ENCODE results near the gene VAMP5. TPM values are rescaled to one million over a fixed set of nuclear protein-coding genes. Genes with fewer than 3 reads are reported as not detected.

The VAMP5 gene
- total RNA-seq, 1 experiment from 2014 or later = 1.9 TPM

DNA sequence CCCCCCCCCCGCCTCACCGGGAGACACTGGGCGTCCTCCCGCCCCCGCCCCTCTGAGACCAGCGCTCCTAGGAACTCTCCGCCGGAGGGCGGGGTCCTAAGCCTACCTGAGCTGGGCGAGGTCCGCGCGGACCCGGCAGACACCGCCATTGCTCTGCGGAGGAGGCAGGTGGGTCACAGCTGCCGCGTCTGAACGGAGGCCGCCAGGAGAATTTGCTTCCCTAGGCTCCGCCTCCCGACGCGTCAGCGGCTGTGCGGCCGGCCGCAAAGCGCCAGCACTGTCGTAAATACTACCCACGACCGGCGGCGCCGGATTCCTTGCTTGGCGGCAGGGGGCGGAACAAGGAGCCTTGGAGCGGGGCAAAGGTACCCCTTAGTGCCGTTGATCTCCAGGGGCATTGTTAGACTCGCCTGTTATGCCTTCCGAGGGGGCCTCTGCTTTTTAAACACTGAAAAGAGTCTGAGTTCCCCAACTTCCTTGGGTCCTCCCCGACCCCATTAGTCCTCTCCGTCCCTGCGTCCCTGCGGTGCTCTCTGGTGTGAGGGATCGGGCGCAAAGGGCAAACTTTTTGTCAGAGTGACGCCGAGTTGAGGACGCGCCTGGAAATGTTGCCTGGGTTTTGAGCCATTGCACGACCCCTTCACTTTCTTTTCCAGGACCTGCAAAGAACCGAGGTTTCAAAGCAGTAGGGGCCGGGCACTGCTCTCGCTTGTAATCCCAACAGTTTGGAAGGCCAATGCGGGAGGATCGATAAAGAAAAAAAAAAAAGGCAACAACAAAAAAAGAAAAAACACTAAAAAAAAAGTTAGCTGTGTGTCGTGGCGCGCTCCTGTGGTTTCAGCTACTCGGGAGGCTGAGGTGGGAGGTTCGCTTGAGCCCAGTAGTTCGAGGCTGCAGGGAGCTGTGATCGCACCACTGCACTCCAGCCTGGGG is 22.7 kb upstream of the VAMP5 start, which contains the start of gene GGCX (continued):
- TF ChIP-seq, protein P1, sequence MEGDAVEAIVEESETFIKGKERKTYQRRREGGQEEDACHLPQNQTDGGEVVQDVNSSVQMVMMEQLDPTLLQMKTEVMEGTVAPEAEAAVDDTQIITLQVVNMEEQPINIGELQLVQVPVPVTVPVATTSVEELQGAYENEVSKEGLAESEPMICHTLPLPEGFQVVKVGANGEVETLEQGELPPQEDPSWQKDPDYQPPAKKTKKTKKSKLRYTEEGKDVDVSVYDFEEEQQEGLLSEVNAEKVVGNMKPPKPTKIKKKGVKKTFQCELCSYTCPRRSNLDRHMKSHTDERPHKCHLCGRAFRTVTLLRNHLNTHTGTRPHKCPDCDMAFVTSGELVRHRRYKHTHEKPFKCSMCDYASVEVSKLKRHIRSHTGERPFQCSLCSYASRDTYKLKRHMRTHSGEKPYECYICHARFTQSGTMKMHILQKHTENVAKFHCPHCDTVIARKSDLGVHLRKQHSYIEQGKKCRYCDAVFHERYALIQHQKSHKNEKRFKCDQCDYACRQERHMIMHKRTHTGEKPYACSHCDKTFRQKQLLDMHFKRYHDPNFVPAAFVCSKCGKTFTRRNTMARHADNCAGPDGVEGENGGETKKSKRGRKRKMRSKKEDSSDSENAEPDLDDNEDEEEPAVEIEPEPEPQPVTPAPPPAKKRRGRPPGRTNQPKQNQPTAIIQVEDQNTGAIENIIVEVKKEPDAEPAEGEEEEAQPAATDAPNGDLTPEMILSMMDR (IDR thresholded peaks at IDR 0.05 in 2 of 3, conservative IDR thresholded peaks at IDR 0.05 in 1 of 3; ENCODE audit: borderline replicate concordance in 1 of 3, insufficient read depth in 1 of 3, low read depth in 2 of 3, low read length in 2 of 3) = no peak
- peak; percentile 96 for TF ChIP-seq POLR2A (IDR thresholded peaks at IDR 0.05; ENCODE audit: borderline replicate concordance, extremely low read depth, insufficient read depth, insufficient read length)
- no peak for TF ChIP-seq FOSL1 (IDR thresholded peaks at IDR 0.05; ENCODE audit: low read depth)

DNA sequence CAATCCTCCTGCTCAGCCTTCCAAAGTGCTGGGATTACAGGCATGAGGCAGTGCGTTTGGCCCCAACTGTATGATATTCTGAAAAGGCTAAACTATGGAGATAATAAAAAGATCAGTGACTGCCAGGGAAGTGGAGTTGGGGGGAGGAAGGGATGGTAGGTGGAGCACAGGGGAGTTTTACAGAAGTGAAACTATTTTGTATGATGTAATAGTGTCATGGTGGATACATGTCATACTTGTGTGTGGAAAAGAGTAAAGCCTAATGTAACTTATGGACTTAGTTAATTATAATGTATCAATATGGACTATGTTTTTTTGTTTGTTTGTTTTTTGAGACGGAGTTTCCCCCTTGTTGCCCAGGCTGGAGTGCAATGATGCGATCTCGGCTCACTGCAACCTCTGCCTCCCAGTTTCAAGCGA is 20.1 kb upstream of the VAMP5 start:
- RAD21 ChIA-PET (ENCODE audit: low non-redundant PET in 1 of 2, low total read pairs in 2 of 2, uncharacterized antibody in 2 of 2, unreplicated experiment in 2 of 2) = interaction anchor here in 1 of 2 experiments (1.1 kb wide), 1 partner anchor 13 kb away, joined by 4 read pairs; the partner anchor contains the start of gene VAMP8
- Histone ChIP-seq H3K9me2 (ENCODE audit: insufficient read depth) (no peaks in the 10 kb centered on the region), H3K4me3 (replicated peaks in 1 of 2; ENCODE audit: low read depth in 1 of 2, low read length in 2 of 2) (no peak overlapping the region), H2AFZ (ENCODE audit: low read depth, low read length, poor library complexity, severe bottlenecking) (no peak overlapping the region), H3K9ac (ENCODE audit: low read length) (no peak overlapping the region), H3K36me3 (ENCODE audit: control insufficient read depth in 1 of 2, insufficient read depth in 2 of 2, low read length in 2 of 2) (no peaks in the 10 kb centered on the region), H3K4me2 (ENCODE audit: low read length) (no peak overlapping the region), H3K9me3 (ENCODE audit: control insufficient read depth in 1 of 2, insufficient read depth in 1 of 2, low read depth in 1 of 2, low read length in 2 of 2) (no peaks in the 10 kb centered on the region), H3K27ac (ENCODE audit: low read depth, low read length) (no peak overlapping the region), H3K27me3 (ENCODE audit: insufficient read depth, low read length) (no peaks in the 10 kb centered on the region), H4K20me1 (ENCODE audit: insufficient read depth) (no peaks in the 10 kb centered on the region), H3K4me1 (ENCODE audit: control insufficient read depth in 1 of 2, insufficient read depth in 2 of 2, low read length in 2 of 2) (peaks cover 2 to 15% of the 10 kb centered on the region in 2 experiments; a peak in 3 of 4 replicates), H3K79me2 (ENCODE audit: insufficient read depth, low read length) (peaks cover 16% of the 10 kb centered on the region)
- no TSS peak for BruUV-seq (replicated peaks)
- POLR2A ChIA-PET = no interaction called here
- CTCF ChIA-PET = no interaction called here
- DNase-seq (ENCODE audit: low read depth, low spot score) (no peak), ATAC-seq (no peak)
- intact Hi-C loops (cut with micrococcal nuclease) = no loop called here
- TF ChIP-seq EZH2 (IDR thresholded peaks at IDR 0.05) (no peak), ZFX (IDR thresholded peaks at IDR 0.05) (no peak), SP1 (IDR thresholded peaks at IDR 0.05; ENCODE audit: low read depth) (no peak), TCF7L2 (IDR thresholded peaks at IDR 0.05; ENCODE audit: borderline replicate concordance, extremely low read depth, insufficient read depth, insufficient read length) (no peak), EZH2phosphoT487 (IDR thresholded peaks at IDR 0.05; ENCODE audit: borderline replicate concordance) (no peak), JUND (IDR thresholded peaks at IDR 0.05) (no peak), ZNF274 (IDR thresholded peaks at IDR 0.05; ENCODE audit: low read depth, low read length) (no peak), ELF1 (IDR thresholded peaks at IDR 0.05; ENCODE audit: borderline replicate concordance, low read depth) (no peak), POLR2AphosphoS5 (IDR thresholded peaks at IDR 0.05; ENCODE audit: low read depth, low read length) (no peak), SRF (IDR thresholded peaks at IDR 0.05; ENCODE audit: low read depth) (no peak), SIN3A (IDR thresholded peaks at IDR 0.05; ENCODE audit: low read depth) (no peak)
- TF ChIP-seq, protein P2, sequence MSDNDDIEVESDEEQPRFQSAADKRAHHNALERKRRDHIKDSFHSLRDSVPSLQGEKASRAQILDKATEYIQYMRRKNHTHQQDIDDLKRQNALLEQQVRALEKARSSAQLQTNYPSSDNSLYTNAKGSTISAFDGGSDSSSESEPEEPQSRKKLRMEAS (IDR thresholded peaks at IDR 0.05) = no peak
- TF ChIP-seq, protein P1 (IDR thresholded peaks at IDR 0.05 in 2 of 3, conservative IDR thresholded peaks at IDR 0.05 in 1 of 3; ENCODE audit: borderline replicate concordance in 1 of 3, insufficient read depth in 1 of 3, low read depth in 2 of 3, low read length in 2 of 3) = no peak
- TF ChIP-seq, protein P3, sequence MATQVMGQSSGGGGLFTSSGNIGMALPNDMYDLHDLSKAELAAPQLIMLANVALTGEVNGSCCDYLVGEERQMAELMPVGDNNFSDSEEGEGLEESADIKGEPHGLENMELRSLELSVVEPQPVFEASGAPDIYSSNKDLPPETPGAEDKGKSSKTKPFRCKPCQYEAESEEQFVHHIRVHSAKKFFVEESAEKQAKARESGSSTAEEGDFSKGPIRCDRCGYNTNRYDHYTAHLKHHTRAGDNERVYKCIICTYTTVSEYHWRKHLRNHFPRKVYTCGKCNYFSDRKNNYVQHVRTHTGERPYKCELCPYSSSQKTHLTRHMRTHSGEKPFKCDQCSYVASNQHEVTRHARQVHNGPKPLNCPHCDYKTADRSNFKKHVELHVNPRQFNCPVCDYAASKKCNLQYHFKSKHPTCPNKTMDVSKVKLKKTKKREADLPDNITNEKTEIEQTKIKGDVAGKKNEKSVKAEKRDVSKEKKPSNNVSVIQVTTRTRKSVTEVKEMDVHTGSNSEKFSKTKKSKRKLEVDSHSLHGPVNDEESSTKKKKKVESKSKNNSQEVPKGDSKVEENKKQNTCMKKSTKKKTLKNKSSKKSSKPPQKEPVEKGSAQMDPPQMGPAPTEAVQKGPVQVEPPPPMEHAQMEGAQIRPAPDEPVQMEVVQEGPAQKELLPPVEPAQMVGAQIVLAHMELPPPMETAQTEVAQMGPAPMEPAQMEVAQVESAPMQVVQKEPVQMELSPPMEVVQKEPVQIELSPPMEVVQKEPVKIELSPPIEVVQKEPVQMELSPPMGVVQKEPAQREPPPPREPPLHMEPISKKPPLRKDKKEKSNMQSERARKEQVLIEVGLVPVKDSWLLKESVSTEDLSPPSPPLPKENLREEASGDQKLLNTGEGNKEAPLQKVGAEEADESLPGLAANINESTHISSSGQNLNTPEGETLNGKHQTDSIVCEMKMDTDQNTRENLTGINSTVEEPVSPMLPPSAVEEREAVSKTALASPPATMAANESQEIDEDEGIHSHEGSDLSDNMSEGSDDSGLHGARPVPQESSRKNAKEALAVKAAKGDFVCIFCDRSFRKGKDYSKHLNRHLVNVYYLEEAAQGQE (IDR thresholded peaks at IDR 0.05; ENCODE audit: low read depth) = no peak

Data from HCT116 (cell line).